GOT3 (cell line): ENCODE measurements around the gene RAD51B.
"Not testable (repeated sequence)": the region's sequence is repeated elsewhere in the genome, so short reads cannot be mapped to it uniquely, and the experiment has no call there.

Experiments
- DNase-seq: peaks from one replicate; lab custom pipeline; 2025; ENCODE audit warnings: mixed read lengths; lab: John Stamatoyannopoulos, UW

The RAD51B gene

DNA sequence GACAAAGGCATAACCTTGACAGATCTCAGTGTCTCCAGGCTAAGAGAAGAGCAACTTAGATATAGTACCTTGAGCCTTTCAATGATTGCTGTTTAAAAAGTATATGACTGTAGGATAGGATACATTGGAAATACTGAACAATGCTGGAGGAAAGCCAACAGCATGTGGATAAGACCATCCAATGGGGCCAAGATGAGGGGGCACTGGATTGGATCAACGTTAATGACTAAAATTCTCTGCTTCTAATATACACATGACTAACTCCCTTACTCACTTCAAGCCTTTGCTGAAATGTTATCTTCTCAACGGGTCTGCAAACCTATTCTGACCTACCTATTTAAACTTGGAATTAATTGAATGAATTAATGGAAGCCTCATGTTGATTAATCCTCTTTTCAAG is 354.9 kb downstream of the RAD51B start:
- no peak for DNase-seq

DNA sequence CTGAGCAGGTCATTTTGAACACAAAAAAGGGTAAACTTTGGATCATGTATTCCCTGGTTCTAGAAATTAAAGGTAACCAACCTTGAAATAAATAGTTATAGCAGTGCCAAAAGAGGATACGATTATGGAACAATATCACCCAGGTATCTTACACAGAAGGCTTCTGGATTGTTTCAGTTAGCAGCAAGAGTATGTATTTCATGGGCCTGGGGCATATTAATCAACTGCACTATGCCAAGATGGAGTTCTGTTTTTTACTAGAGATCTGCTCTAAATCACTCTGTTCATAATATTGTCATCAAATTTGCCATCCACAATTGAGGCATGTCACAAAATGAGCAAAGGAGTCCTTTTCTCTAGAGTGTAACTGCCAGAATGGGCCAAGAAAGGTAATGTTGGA is 357.1 kb downstream of the RAD51B start:
- DNase-seq: no peak

DNA sequence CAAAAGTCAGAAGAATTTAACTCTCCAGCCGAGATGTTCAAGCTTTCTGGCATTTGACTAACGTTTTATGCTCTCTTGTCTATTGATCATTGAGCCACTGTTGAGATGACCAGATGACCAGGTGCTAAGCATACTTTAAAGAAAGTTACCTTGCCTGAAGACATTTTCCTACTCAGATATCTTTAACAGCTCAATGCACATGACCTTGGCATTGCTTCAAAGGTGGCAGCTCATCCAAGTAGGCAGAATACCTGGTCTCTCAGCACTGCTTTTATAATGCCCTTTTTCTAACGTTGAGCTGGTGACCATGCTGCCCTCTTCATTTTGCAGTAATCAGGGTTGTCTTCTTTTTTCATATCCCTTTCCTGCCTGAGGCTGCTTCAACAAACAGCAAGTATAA is 358.1 kb downstream of the RAD51B start:
- no peak for DNase-seq

DNA sequence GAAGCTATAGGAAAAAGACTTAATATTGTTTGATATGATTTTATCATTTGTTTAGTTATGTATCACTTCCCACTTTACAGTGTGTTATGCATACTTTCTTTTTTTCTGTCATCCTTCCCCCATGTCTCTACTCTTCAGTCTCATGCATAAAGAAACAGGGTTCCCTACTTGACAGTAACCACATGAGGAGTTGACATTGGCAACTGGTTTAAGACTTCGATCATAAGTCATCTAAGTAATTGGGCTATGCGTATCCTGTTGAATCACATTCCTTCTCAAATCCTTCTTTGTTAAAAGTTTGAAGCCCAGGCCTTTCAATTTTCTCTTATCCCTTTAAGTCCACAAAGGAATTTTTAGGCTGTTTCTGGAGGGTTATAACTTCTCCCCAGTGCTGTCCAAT is 358.7 kb downstream of the RAD51B start:
- DNase-seq: no peak

DNA sequence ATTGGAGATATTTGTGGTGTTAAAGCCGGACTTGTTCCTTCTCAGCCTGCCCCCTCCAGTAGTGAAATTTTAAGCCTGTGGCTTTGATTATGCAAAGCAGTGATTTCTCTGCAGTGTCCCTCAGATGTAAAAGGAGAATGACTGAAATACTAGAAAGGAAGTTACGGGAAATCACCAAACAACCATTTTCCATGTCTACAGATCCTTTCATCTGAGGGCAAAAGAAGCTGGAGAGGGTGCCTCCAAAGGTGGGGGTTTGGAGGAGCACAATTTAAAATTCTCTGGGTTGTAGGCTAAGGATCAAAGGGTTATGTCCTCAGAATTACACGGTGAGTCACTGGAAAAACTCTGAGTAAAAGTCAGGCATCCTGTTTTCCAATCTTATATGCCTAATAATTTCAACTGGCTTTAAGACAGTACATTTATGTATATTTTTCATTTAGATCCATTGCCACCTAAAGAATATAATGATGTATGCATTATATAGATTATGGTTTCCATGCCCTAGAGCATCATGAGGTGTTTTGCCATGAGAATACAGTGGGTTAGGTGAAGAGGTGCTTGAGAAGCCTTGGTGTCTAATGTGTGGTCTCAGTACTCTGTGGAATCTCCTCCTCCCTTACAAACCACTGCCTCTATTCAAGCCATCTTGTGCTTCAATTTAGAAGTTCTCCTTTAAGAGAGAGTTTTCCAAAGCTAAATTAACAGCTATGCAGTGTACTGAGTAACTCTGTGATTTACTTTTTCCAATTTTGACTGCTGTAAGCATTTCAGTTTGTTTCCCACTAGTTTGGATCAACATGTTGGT is 362.1 kb downstream of the RAD51B start:
- DNase-seq: no peak

DNA sequence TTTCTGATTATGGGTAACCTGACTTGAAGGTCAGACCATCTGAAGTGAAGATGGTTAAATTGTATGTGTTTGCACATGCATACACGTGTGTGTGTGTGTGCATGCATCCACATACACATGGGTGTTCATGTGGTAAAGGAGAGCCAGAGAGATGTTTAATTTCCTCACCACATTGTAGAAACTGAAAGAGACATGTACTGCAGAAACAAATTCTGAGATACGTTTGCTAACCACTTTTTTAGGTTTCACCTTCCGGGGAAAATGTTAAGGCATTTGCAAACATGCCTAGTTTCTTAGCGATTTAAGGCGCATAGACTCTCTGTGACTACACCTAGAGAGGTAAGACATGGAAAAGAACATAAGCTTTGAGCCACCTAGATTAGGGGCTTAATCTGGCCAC is 362.9 kb downstream of the RAD51B start:
- DNase-seq: no peak

DNA sequence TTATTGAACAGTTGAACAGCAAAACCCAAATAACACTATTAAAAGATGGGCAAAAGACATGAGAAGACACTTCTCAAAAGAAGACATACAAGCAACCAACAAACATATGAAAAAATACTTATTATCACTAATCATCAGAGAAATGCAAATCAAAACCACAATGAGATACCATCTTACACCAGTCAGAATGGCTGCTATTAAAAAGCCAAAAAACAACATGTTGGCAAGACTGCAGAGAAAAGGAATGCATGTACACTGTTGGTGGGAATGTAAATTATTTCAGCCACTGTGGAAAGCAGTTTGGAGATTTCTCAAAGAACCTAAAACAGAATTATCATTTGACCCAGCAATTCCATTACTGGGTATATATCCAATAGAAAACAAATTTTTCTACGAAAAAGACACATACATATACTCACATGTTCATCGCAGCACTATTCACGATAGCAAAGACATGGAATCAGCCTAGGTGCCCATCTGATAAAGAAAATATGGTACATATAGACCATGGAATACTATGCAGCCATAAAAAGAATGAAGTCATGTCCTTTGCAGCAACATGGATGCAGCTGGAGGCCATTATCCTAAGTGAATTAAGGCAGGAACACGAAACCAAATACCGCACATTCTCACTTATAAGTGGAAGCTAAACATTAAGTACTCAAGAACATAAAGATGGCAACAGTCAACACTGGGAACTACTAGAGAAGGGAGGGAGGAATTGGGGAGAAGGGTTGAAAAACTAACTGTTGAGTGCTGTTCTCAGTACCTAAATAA is 367.1 kb downstream of the RAD51B start:
- not testable (repeated sequence) for DNase-seq

DNA sequence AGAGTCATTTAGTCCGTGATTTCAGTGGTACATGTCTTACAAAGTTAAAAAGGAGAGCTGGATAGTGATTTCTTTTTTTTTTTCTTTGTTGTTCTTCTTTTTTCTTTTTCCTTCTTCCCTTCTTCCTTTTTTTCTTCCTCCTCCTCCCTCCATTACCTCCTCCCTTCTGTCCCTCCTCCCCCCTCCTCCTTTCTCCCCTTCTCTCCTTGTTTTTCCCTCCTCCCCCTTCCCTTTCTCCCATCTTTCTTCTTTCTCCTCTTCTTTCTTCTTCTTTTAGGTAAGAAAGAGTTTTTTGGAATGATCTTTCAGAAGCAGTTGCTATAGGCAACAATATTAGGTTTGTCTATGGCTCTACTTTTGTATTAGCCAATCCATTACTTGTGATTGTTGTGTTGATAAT is 368.6 kb downstream of the RAD51B start:
- DNase-seq: no peak

DNA sequence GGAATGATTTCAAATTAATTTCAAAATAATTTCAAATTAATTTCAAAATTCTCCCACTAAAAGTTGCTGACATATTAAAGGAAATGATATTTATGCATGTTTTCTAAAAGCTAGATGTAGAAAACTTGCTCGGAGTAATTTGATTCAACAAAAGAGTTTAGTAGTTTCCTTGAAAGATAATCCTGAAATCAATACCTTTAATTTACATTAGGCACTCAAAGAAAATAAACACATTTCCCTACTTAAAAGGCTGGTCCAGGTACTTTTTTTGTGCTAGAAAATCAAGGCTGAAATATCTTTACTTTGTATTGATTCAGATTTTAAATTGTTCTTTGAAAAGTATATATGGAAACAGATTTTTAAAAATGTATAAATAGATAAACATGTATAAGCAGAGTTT is 370.5 kb downstream of the RAD51B start:
- no peak for DNase-seq

DNA sequence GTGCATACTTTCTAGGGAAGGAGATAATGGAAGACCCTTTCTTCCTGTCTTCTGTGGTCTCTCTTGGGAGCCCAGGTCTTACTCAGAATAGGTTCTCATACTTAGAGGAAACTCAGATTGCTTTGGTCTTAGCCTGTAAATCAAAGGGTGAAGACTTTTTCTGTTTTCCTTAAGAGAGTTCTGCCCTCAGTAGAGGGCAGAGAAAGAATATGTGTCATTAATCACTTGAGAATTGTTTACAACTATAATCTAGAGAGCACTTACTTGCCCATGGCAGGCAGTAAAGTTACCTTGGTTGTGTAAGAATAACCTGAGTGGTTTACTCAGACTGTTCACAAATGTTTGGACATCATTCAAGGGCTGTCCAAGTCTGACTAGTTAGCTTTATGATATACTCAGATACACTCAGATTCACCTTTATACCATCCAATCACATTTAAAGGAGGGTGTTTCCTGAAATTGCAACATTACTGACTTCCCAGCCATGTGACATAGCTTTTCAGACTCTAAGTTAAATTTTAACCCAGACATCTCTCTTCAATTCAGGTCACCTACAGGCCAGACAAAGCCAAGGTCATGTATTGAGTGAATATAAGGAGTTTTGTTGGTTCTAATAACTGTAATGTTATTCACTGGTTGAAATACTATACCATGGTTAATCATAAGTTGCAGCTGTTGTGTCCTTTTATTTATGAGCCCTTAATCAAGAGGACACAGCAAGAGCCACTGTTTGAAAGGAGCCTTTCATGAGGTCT is 372.2 kb downstream of the RAD51B start:
- no peak for DNase-seq

DNA sequence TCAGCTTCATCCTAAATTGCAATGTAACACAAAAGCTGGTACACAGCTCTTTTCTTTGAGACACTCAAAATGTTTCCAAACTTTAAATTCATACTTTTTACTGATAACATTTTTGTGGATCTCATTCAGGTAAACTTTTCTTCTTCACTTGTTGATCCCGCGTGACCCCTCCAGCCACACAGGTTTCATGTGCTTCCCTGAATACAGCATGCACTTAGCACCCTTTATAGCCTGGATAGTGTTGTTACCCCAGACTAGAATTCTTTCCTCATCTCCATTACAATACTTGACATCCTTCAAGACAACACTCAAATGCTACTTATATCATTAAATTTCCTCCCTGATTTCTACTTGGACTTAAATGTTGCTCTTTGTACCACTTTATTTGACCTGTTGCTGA is 373.4 kb downstream of the RAD51B start:
- no peak for DNase-seq

DNA sequence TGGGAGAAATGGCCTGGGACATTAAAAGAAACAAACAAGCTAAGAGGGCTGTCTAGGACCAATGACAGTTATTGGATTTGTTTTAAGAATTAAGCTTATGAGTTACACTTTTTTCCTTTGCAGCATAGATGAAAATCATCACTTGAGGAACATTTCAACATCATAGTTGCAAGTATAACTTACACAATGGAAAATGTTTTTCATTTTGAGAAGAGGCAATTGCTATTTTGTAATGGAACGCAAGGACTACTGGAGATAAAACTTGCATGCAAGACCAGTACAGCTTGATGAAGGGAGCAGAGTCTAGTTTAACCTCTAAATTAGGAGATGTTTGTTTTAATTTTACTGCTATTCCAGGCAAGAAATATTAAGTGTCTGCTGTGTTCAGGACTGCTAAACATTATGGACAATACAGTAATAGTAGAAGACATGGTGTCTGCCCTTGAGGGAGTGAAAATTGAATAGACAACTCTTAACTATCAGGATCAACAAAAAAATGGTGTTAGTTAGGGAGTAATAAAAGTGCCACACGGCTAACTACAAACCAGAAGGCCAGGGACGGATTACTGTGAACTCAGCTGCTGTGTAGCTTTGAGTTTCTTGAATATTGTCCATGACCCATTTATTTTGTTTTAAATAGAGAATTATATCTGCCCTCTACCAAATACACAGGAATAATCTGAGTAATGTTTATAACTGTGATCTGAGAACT is 374.5 kb downstream of the RAD51B start:
- DNase-seq: no peak

DNA sequence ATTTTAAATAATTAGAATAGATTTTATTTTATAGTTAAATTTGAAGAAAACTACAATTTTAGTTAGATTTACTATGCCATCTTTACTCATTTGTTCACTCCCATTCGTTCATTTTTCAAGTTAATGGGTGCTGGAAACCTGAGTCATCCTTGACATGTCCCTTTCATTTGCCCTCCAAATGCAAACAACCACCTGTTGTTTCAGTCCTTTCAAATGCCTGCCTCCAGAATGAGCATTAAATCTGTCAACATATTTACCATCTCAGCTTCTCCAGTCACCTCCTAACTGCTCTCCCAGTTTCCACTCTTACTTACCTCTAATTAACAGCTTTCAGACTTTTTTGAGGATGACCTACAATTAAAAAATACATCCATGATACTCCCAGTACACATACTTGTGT is 375.5 kb downstream of the RAD51B start:
- DNase-seq: no peak

DNA sequence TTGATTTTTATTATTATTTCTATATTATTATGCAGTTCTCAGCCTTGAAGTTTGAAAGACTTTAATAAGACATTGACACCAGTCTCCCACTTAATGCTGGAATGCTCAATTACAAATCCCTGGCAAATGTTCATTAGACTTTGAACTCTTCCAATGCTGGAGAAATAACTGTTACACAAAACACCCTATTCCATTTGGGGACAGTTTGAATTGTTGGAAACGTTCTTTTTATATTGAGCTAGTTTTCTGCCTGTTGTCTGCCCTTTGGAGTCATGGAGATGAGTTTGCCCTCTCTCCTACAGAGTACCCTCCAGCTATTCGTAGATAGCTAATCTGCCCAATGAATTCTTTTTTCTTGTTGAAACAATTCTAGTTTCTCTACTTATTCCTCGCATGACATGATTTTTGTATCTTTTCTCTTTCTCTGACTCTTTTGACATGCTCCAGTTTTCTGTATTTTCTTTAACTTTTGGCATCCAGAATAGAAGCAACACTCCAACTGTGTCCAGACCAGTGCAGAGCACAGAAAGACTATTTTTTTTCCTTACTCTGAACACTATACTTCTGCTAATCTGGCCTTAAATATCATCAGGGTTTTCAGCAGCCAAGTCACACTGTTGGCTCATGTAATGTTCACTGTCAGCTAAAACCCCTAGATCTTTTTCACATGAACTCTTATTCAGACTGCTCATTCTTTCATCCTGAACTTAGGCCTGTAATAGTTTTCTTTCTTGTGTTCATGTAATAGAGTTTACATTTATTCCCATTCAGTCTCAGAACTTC is 379.3 kb downstream of the RAD51B start:
- no peak for DNase-seq

DNA sequence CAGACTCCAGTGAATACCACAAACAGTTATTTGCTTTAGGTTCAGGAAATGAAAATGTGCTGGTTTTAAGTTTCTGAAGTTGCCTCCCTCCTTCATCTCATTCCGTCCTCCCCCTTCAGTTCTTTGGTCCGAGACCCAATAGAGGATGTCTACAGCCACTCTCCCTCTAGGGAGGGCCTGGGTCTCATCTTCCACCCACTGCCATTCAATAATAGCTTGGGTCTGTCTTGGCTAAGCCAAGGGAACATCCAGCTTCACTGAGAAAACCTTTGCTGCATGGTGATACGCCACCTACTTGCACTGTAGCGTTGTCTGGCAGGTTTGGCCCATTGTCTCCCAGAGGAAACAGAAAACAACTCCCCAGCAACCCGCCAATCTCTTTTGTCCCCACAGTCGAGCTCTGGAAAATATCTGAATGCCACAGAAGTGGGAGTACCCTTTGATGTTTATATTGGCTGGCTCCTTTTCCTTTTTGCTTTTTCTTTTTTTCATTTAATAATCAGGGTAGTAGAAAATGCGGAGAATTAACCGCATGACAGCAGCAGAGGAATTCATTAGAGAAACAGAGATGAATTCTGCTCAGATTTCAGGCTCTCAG is 380.1 kb downstream of the RAD51B start:
- no peak for DNase-seq

DNA sequence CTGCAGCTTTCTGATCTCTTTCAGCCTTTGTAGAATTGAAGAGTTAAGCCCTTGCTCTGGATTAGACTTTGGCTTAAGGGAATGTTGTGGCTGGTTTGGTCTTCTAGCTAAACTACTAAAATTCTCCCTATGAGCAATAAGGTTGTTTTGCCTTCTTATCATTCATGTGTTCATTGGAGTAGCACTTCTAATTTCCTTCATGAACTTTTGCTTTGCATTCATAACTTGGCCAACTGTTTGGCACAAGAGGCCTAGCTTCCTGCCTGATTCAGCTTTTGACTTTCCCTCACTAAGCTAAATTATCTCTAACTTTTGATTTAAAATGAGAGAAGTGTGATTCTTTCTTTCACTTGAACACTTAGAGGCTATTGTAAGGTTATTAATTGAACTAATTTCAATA is 384.3 kb downstream of the RAD51B start:
- DNase-seq: no peak

DNA sequence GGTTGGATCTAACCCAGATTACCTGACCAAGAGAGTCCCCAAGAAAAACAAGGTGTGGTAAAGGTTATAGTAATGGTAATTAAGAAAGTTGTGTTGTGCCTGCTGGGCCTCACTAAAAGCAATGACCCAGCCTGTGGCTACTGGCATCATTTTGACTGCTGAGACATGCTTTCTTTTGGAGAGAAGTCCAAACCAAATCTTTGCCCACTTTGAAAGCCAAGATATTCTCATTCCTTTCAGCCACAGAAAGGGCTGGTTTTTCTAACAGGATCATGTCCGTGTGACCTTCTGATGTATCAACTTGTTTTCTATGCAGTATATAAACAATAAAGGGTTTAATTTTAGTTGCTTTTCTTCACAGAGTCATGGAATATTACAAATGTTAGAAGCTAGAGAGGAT is 388.6 kb downstream of the RAD51B start:
- no peak for DNase-seq

DNA sequence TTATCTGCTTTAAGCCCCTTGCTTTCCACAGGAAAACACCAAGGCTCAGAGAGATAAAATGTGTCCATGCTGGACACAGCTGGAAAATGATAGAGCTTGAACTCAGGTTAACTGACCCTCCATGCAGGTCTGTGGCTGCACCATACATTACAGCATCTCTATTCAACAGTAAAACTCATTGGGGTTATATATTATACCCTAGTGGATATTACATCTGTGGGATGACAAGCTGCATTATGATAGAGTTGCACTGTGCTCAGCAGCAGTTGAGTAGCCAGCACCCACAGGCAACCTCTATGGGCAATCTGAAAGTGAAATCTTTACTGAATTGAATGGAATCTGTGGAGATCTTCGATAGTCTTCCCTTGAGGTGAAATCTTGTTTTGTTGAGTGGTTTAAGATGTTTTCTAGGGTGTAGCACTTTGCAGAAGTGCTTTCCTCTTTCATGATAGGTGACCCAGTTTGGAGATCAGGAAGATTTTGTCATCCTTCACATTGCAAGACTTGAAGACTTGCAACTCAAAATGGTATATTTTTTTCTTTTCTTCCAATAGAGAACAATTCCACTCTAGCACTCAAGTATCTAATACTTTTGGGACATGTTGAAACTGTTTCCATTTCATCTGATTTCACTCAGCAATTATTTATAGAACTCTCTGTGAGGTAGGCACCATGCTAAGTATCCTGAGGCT is 389.2 kb downstream of the RAD51B start:
- no peak for DNase-seq

DNA sequence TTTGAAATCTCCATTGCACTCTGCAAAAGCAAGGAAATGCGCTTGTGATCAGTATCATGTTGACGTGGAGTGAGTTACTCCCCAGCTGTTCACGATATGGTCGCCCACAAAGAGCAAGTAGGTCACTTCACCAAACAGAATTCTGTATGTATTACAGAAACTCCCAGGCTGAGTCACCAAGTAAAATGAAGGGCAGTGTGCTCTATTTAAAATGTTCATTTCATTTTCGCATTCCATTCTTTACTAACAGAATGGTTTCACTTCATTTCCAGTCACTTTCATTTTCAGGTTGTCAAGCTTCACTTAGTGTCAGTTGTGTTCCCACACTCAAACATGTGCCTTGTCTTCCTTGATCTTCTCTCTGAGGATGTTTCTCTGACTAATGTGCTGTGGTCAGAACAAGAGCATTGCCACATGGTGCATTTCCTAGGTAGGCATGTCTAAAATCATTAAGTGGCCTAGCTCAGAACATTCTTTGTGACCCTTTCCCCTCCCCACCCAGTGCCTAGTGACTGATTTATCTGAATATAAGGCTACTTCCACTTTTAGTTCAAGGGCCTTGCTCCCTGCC is 391.2 kb downstream of the RAD51B start:
- DNase-seq: no peak

DNA sequence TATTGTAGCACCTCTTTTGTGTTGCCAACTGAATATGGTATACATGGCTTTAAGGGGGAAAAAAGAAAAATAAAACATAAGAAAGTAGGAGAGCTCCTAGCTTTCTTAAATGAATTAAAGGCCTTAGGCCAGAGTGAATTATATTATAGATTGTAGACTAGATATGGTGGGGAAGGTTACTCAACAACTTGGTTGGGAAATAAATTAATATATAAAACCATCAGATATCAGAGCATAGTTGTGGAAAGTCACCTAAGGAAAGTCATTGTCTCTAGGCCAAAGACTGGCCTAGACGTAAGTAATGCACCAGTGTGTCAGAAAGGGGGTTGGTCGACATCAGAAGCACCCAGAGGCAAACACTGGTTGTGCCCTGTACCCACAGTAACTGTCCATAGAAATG is 391.8 kb downstream of the RAD51B start:
- no peak for DNase-seq
